ENCODE data around the gene SMIM36. TPM values are rescaled to one million over a fixed set of nuclear protein-coding genes. Genes with fewer than 3 reads are reported as not detected.
"Not testable (repeated sequence)": the region's sequence is repeated elsewhere in the genome, so short reads cannot be mapped to it uniquely, and the experiment has no call there.

The SMIM36 gene
- total RNA-seq, 1 donor from 2014 or later = not detected

- no peak for DNase-seq (ENCODE audit: low read depth, low spot score)
- no peak overlapping the region for H3K4me3 Mint-ChIP-seq
- H3K36me3 Mint-ChIP-seq (ENCODE audit: low read depth) = no peaks in the 10 kb centered on the region
- TF ChIP-seq, protein P1, sequence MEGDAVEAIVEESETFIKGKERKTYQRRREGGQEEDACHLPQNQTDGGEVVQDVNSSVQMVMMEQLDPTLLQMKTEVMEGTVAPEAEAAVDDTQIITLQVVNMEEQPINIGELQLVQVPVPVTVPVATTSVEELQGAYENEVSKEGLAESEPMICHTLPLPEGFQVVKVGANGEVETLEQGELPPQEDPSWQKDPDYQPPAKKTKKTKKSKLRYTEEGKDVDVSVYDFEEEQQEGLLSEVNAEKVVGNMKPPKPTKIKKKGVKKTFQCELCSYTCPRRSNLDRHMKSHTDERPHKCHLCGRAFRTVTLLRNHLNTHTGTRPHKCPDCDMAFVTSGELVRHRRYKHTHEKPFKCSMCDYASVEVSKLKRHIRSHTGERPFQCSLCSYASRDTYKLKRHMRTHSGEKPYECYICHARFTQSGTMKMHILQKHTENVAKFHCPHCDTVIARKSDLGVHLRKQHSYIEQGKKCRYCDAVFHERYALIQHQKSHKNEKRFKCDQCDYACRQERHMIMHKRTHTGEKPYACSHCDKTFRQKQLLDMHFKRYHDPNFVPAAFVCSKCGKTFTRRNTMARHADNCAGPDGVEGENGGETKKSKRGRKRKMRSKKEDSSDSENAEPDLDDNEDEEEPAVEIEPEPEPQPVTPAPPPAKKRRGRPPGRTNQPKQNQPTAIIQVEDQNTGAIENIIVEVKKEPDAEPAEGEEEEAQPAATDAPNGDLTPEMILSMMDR (conservative IDR thresholded peaks at IDR 0.05) = no peak
- H3K4me1 Mint-ChIP-seq = peaks cover 22% of the 10 kb centered on the region
- H3K27ac Mint-ChIP-seq (ENCODE audit: unreplicated experiment) = no peak overlapping the region
- peaks cover 5% of the 10 kb centered on the region for H3K9me3 Mint-ChIP-seq
- H3K27me3 Mint-ChIP-seq (ENCODE audit: low read depth) = no peaks in the 10 kb centered on the region
These were observed 75.8 kb downstream of the SMIM36 start for GRCh38 chr17:55435408-55435807.

- no peak overlapping the region for H3K4me3 Mint-ChIP-seq
- H3K27me3 Mint-ChIP-seq (ENCODE audit: low read depth) = no peaks in the 10 kb centered on the region
- no peak for DNase-seq (ENCODE audit: low read depth, low spot score)
- H3K4me1 Mint-ChIP-seq = peaks cover 22% of the 10 kb centered on the region
- no peak overlapping the region for H3K27ac Mint-ChIP-seq (ENCODE audit: unreplicated experiment)
- H3K36me3 Mint-ChIP-seq (ENCODE audit: low read depth) = no peaks in the 10 kb centered on the region
- peaks cover 5% of the 10 kb centered on the region for H3K9me3 Mint-ChIP-seq
- TF ChIP-seq, protein P1 (conservative IDR thresholded peaks at IDR 0.05) = no peak
These were observed 76.5 kb downstream of the SMIM36 start for GRCh38 chr17:55434721-55435120.

GRCh38 chr17:55433629-55434422 is 77.4 kb downstream of the SMIM36 start:
- Mint-ChIP-seq H3K27ac (ENCODE audit: unreplicated experiment) (no peak overlapping the region), H3K9me3 (peaks cover 3% of the 10 kb centered on the region), H3K36me3 (ENCODE audit: low read depth) (no peaks in the 10 kb centered on the region), H3K4me1 (peaks cover 15% of the 10 kb centered on the region), H3K4me3 (no peak overlapping the region), H3K27me3 (ENCODE audit: low read depth) (no peaks in the 10 kb centered on the region)
- DNase-seq (ENCODE audit: low read depth, low spot score) = no peak
- TF ChIP-seq, protein P1 (conservative IDR thresholded peaks at IDR 0.05) = no peak

DNA sequence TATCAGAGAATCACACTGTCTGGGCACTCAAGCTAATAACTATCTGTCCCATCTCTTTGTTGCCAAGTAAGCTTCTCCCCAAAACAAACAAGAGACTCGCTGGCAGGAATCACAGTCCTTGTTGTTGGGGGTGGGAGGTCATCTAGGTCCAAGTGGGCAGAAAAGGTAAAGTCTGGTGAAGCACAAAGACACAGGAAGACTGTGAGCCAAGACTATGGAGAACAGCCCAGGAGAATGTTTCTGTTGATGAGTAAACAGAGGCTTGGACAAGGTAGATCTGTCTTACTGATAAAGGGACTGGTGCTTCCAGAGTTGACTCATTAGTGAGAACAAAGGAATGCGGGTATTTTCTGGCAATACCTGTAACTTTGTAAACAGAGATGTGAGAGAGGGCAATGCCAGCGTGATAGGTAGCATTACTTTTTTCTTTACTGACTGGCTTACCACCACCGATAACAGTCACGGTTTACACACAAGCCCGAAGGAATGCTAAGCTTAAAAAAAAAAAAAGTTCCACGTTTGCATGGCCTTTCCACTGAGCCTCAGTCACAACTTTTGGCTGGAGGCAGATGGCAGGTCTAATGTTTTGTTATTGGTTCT is 78.1 kb downstream of the SMIM36 start:
- peaks cover 15% of the 10 kb centered on the region for H3K4me1 Mint-ChIP-seq
- no peaks in the 10 kb centered on the region for H3K27me3 Mint-ChIP-seq (ENCODE audit: low read depth)
- no peak overlapping the region for H3K4me3 Mint-ChIP-seq
- H3K27ac Mint-ChIP-seq (ENCODE audit: unreplicated experiment) = no peak overlapping the region
- no peak for DNase-seq (ENCODE audit: low read depth, low spot score)
- TF ChIP-seq, protein P1 (conservative IDR thresholded peaks at IDR 0.05) = no peak
- H3K9me3 Mint-ChIP-seq = peaks cover 3% of the 10 kb centered on the region
- H3K36me3 Mint-ChIP-seq (ENCODE audit: low read depth) = no peaks in the 10 kb centered on the region

- H3K9me3 Mint-ChIP-seq = peaks cover 3% of the 10 kb centered on the region
- H3K4me1 Mint-ChIP-seq = peaks cover 12% of the 10 kb centered on the region
- TF ChIP-seq, protein P1 (conservative IDR thresholded peaks at IDR 0.05) = no peak
- H3K4me3 Mint-ChIP-seq = no peak overlapping the region
- peak overlapping the region; percentile 24 for H3K27ac Mint-ChIP-seq (ENCODE audit: unreplicated experiment)
- no peak for DNase-seq (ENCODE audit: low read depth, low spot score)
- H3K27me3 Mint-ChIP-seq (ENCODE audit: low read depth) = no peaks in the 10 kb centered on the region
- H3K36me3 Mint-ChIP-seq (ENCODE audit: low read depth) = no peaks in the 10 kb centered on the region
These were observed 78.8 kb downstream of the SMIM36 start for GRCh38 chr17:55432358-55433028.

DNA sequence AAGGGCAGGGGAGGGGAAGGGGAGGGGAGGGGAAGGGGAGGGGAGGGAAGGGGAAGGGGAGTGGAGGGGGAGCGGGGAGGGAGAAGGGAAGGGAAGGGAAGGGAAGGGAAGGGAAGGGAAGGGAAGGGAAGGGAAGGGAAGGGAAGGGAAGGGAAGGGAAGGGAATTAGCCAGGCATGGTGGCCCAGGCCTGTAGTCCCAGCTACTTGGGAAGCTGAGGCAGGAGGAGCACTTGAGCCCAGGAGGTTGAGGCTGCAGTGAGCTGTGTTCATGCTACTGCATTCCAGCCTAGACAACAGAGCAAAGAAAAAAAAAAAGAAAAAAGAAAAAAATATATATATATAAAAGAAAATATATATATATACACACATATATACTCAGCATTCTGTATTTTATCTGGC is 79.3 kb downstream of the SMIM36 start:
- H3K4me1 Mint-ChIP-seq; H3K27me3 Mint-ChIP-seq (ENCODE audit: low read depth); DNase-seq (ENCODE audit: low read depth, low spot score): not testable (repeated sequence)

More for the DNA sequence above, 79.3 kb downstream of the SMIM36 start:
- H3K9me3 Mint-ChIP-seq; H3K27ac Mint-ChIP-seq (ENCODE audit: unreplicated experiment); H3K4me3 Mint-ChIP-seq; H3K36me3 Mint-ChIP-seq (ENCODE audit: low read depth): not testable (repeated sequence)
